ENCODE results near the gene ADAMTSL1.

GRCh38 chr9:18941060-18941740, 467.2 kb downstream of the ADAMTSL1 start:
- no peak for TF ChIP-seq CTCF (IDR thresholded peaks at IDR 0.05)
- TF ChIP-seq POLR2A (IDR thresholded peaks at IDR 0.05) = no peak
